ENCODE measurements around the gene SLA2. TPM values are rescaled to one million over a fixed set of nuclear protein-coding genes. Genes with fewer than 3 reads are reported as not detected.

SLA2 gene
- total and polyA plus RNA-seq, 2 donors (not counting 1 experiment from before 2014, with no cell fraction given), result not detected

GRCh38 chr20:36632147-36632486 is 13.9 kb downstream of the SLA2 start:
- Histone ChIP-seq H3K4me3 (replicated peaks in 1 of 4; ENCODE audit: control extremely low read depth in 1 of 4, insufficient read depth in 1 of 4, low read depth in 3 of 4, low read length in 4 of 4) (no peak overlapping the region), H3K9ac (ENCODE audit: insufficient read depth, low read length) (no peak overlapping the region), H2AFZ (ENCODE audit: low read length) (no peak overlapping the region), H3K27me3 (ENCODE audit: control insufficient read depth, insufficient read depth, low read length) (no peaks in the 10 kb centered on the region), H3K36me3 (ENCODE audit: control insufficient read depth, insufficient read depth, low read length) (no peaks in the 10 kb centered on the region), H3K4me1 (ENCODE audit: control insufficient read depth, extremely low read depth, insufficient read depth, low read length) (no peaks in the 10 kb centered on the region), H3K27ac (ENCODE audit: insufficient read depth, low read length) (no peak overlapping the region), H3K79me2 (ENCODE audit: control insufficient read depth, insufficient read depth, low read length) (no peaks in the 10 kb centered on the region), H3K9me3 (ENCODE audit: control insufficient read depth, insufficient read depth, low read depth, low read length) (no peaks in the 10 kb centered on the region), H4K20me1 (ENCODE audit: control insufficient read depth, extremely low read depth, insufficient read depth, low read length) (no peaks in the 10 kb centered on the region), H3K4me2 (ENCODE audit: extremely low read depth, insufficient read depth, low read length) (no peak overlapping the region)
- TF ChIP-seq EZH2 (IDR thresholded peaks at IDR 0.05; ENCODE audit: low read length, missing control alignments) (no peak), CTCF (conservative IDR thresholded peaks at IDR 0.05 in 1 of 2, IDR thresholded peaks at IDR 0.05 in 1 of 2; ENCODE audit: low read depth in 1 of 2, low read length in 2 of 2) (no peak)
- no peak for DNase-seq (ENCODE audit: low read depth in 2 of 2)

- no peak overlapping the region for H3K4me2 ChIP-seq (ENCODE audit: extremely low read depth, insufficient read depth, low read length)
- no peaks in the 10 kb centered on the region for H3K4me1 ChIP-seq (ENCODE audit: control insufficient read depth, extremely low read depth, insufficient read depth, low read length)
- no peak for TF ChIP-seq CTCF (conservative IDR thresholded peaks at IDR 0.05 in 1 of 2, IDR thresholded peaks at IDR 0.05 in 1 of 2; ENCODE audit: low read depth in 1 of 2, low read length in 2 of 2)
- no peak for TF ChIP-seq EZH2 (IDR thresholded peaks at IDR 0.05; ENCODE audit: low read length, missing control alignments)
- no peaks in the 10 kb centered on the region for H3K27me3 ChIP-seq (ENCODE audit: control insufficient read depth, insufficient read depth, low read length)
- no peaks in the 10 kb centered on the region for H3K9me3 ChIP-seq (ENCODE audit: control insufficient read depth, insufficient read depth, low read depth, low read length)
- no peak overlapping the region for H3K4me3 ChIP-seq (replicated peaks in 1 of 4; ENCODE audit: control extremely low read depth in 1 of 4, insufficient read depth in 1 of 4, low read depth in 3 of 4, low read length in 4 of 4)
- H3K27ac ChIP-seq (ENCODE audit: insufficient read depth, low read length), result no peak overlapping the region
- H3K9ac ChIP-seq (ENCODE audit: insufficient read depth, low read length), result no peak overlapping the region
- H3K79me2 ChIP-seq (ENCODE audit: control insufficient read depth, insufficient read depth, low read length), result no peaks in the 10 kb centered on the region
- no peak for DNase-seq (ENCODE audit: low read depth in 2 of 2)
- no peaks in the 10 kb centered on the region for H3K36me3 ChIP-seq (ENCODE audit: control insufficient read depth, insufficient read depth, low read length)
- no peak overlapping the region for H2AFZ ChIP-seq (ENCODE audit: low read length)
- H4K20me1 ChIP-seq (ENCODE audit: control insufficient read depth, extremely low read depth, insufficient read depth, low read length), result no peaks in the 10 kb centered on the region
Measured at GRCh38 chr20:36631646-36632045, 14.3 kb downstream of the SLA2 start.

- no peak for DNase-seq (ENCODE audit: low read depth in 2 of 2)
- no peak overlapping the region for H2AFZ ChIP-seq (ENCODE audit: low read length)
- H3K9me3 ChIP-seq (ENCODE audit: control insufficient read depth, insufficient read depth, low read depth, low read length), result no peaks in the 10 kb centered on the region
- no peaks in the 10 kb centered on the region for H3K36me3 ChIP-seq (ENCODE audit: control insufficient read depth, insufficient read depth, low read length)
- no peak overlapping the region for H3K4me3 ChIP-seq (replicated peaks in 1 of 4; ENCODE audit: control extremely low read depth in 1 of 4, insufficient read depth in 1 of 4, low read depth in 3 of 4, low read length in 4 of 4)
- no peaks in the 10 kb centered on the region for H3K79me2 ChIP-seq (ENCODE audit: control insufficient read depth, insufficient read depth, low read length)
- H3K4me2 ChIP-seq (ENCODE audit: extremely low read depth, insufficient read depth, low read length), result no peak overlapping the region
- TF ChIP-seq CTCF (conservative IDR thresholded peaks at IDR 0.05 in 1 of 2, IDR thresholded peaks at IDR 0.05 in 1 of 2; ENCODE audit: low read depth in 1 of 2, low read length in 2 of 2) (no peak), EZH2 (IDR thresholded peaks at IDR 0.05; ENCODE audit: low read length, missing control alignments) (no peak)
- no peaks in the 10 kb centered on the region for H3K27me3 ChIP-seq (ENCODE audit: control insufficient read depth, insufficient read depth, low read length)
- no peaks in the 10 kb centered on the region for H4K20me1 ChIP-seq (ENCODE audit: control insufficient read depth, extremely low read depth, insufficient read depth, low read length)
- H3K9ac ChIP-seq (ENCODE audit: insufficient read depth, low read length), result no peak overlapping the region
- H3K27ac ChIP-seq (ENCODE audit: insufficient read depth, low read length), result no peak overlapping the region
- no peaks in the 10 kb centered on the region for H3K4me1 ChIP-seq (ENCODE audit: control insufficient read depth, extremely low read depth, insufficient read depth, low read length)
Measured at GRCh38 chr20:36629719-36630681, 16.0 kb downstream of the SLA2 start.

Measured in fibroblast of lung (primary cell).